MG63 (cell line): ENCODE measurements around the gene BCL3. TPM values are rescaled to one million over a fixed set of nuclear protein-coding genes. Genes with fewer than 3 reads are reported as not detected.
A peak's percentile ranks its signal among the peaks of the same experiment; 100 is the strongest.

Experiments used
- DNase-seq: peaks from one replicate; pipeline ENCODE4 v3.0.0-alpha.2; 2020
- H3K27me3 ChIP-seq: fragments of 250-450 bp; sonication (Bioruptor Pico); 2 replicates; pipeline ENCODE4 v1.5.1; 2020; ENCODE audit warnings: mild to moderate bottlenecking, moderate library complexity
- H3K36me3 ChIP-seq: fragments of 250-450 bp; sonication (Bioruptor Pico); 2 replicates; pipeline ENCODE4 v1.5.1; 2020; ENCODE audit warnings: mild to moderate bottlenecking, moderate library complexity
- H3K4me3 ChIP-seq: fragments of 250-450 bp; sonication (Bioruptor Pico); 2 replicates; pipeline ENCODE4 v1.5.1; 2020; ENCODE audit warnings: mild to moderate bottlenecking, moderate library complexity
- H3K9me3 ChIP-seq: fragments of 250-450 bp; sonication (Bioruptor Pico); 2 replicates; pipeline ENCODE4 v1.5.1; 2020; ENCODE audit warnings: mild to moderate bottlenecking, moderate library complexity
- total RNA-seq: library from RNA; depleted of rRNA; stranded (reverse); fragments of >200 nt; shearing (Covaris generic); gene quantifications from 2 replicates; pipeline ENCODE4 v1.2.3, GENCODE V29; 2014; ENCODE audit warnings: low replicate concordance

The BCL3 gene
- total RNA-seq, 1 experiment from 2014 or later, result 3.6 TPM

GRCh38 chr19:44788971-44789370 is 40.5 kb downstream of the BCL3 start:
- no peak for DNase-seq
- H3K36me3 ChIP-seq, result no peaks in the 10 kb centered on the region
- H3K27me3 ChIP-seq, result no peaks in the 10 kb centered on the region

GRCh38 chr19:44789943-44790483 is 41.5 kb downstream of the BCL3 start:
- DNase-seq, result peak; percentile 24

More at GRCh38 chr19:44788971-44789370, 40.5 kb downstream of the BCL3 start:
- Histone ChIP-seq H3K4me3 (no peak overlapping the region), H3K9me3 (no peaks in the 10 kb centered on the region)

GRCh38 chr19:44792281-44792680 is 43.8 kb downstream of the BCL3 start:
- Histone ChIP-seq H3K4me3 (no peak overlapping the region), H3K36me3 (no peaks in the 10 kb centered on the region), H3K9me3 (no peaks in the 10 kb centered on the region), H3K27me3 (no peaks in the 10 kb centered on the region)
- DNase-seq, result no peak

More at GRCh38 chr19:44789943-44790483, 41.5 kb downstream of the BCL3 start:
- Histone ChIP-seq H3K36me3 (no peaks in the 10 kb centered on the region), H3K27me3 (no peaks in the 10 kb centered on the region), H3K4me3 (no peak overlapping the region), H3K9me3 (no peaks in the 10 kb centered on the region)

GRCh38 chr19:44794610-44795009 is 46.1 kb downstream of the BCL3 start:
- no peak for DNase-seq

GRCh38 chr19:44795398-44795987 is 47.0 kb downstream of the BCL3 start:
- DNase-seq, result no peak
- Histone ChIP-seq H3K36me3 (no peaks in the 10 kb centered on the region), H3K27me3 (no peaks in the 10 kb centered on the region), H3K9me3 (no peaks in the 10 kb centered on the region), H3K4me3 (no peak overlapping the region)

More at GRCh38 chr19:44794610-44795009, 46.1 kb downstream of the BCL3 start:
- Histone ChIP-seq H3K9me3 (no peaks in the 10 kb centered on the region), H3K4me3 (no peak overlapping the region), H3K36me3 (no peaks in the 10 kb centered on the region), H3K27me3 (no peaks in the 10 kb centered on the region)

DNA sequence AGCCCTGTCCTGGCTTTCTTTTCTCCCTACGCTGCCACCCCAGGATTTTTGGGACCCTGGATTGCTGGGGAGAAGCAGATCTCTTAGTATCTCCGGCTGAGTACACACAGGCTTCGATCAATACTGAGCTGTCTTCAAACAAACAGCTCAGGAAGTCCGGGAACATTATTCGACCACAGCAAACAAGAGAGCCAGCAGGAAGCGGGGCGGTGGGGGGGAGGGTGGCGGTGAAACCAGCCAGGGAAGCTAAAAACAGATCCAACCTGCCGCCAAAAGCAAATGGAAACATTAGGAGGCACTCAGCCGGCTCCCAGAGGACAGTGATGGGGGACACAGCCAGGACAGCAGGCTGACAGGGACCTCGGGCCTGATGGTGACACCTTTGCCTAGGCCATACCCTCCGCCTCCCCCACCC is 48.2 kb downstream of the BCL3 start:
- Histone ChIP-seq H3K4me3 (no peak overlapping the region), H3K27me3 (no peaks in the 10 kb centered on the region), H3K36me3 (no peaks in the 10 kb centered on the region), H3K9me3 (no peaks in the 10 kb centered on the region)
- DNase-seq, result peak; percentile 40

DNA sequence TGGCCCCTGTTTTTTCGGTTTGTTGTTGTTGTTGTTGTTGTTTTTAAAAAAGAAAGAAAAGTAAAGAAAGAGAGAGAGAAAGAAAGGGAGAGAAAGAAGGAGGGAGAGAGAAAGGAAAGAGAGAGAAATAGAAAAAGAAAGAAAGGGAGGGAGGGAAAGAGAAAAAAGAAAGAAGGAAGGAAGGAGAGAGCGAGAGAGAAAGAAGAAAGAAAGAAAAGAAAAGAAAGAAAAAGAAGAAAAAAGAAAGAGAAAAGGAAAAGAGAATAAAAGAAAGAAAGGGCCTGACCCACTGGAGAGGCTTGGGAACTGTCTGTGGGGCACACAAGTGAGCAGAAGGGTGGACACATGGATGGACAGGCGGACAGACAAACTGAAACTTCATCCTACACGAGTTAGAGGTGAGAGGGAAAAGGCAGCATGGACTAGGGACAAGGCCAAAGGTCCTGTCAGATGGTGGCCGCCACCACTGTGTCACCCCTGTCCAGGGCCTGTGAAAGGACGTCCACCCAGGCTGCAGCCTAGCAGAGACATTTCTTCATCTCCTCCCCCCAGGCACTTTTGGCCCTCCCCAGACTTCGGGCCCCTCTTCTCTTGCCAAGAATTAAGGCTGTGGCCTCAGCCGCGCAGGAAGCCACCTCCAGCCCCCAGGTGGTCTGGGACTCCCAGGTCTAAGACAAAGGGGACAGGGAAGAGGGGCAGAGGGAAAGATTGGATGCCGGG is 51.3 kb downstream of the BCL3 start:
- no peak for DNase-seq
- no peaks in the 10 kb centered on the region for H3K27me3 ChIP-seq
- no peaks in the 10 kb centered on the region for H3K36me3 ChIP-seq
- H3K4me3 ChIP-seq, result no peak overlapping the region
- peaks cover 4% of the 10 kb centered on the region for H3K9me3 ChIP-seq

- no peaks in the 10 kb centered on the region for H3K36me3 ChIP-seq
- peak; percentile 80 for DNase-seq
- no peak overlapping the region for H3K4me3 ChIP-seq
- H3K9me3 ChIP-seq, result peaks cover 4% of the 10 kb centered on the region
- H3K27me3 ChIP-seq, result no peaks in the 10 kb centered on the region
These were observed 52.0 kb downstream of the BCL3 start for GRCh38 chr19:44800461-44800860.

- no peak for DNase-seq
- Histone ChIP-seq H3K9me3 (peaks cover 4% of the 10 kb centered on the region), H3K36me3 (no peaks in the 10 kb centered on the region), H3K27me3 (no peaks in the 10 kb centered on the region; the same call in 1 of the 2 replicates), H3K4me3 (no peak overlapping the region)
These were observed 55.2 kb downstream of the BCL3 start for GRCh38 chr19:44803442-44804428.

DNA sequence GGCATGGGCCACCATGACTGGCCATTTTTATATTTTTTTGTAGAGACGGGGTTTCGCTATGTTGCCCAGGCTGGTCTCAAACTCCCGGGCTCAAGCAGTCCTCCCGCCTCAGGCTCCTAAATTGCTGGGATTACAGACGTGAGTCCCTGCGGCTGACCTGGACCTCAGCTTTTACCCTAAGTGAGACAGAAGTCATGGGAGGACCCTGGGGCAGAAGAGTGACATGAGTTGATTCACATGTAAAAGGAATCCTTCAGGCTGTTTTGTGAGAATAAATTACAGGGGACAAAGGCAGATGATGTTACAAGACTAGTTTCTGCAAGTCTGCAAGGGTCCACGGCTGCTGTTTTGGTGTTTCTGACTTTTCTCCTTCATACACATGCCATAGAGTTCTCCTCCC is 57.8 kb downstream of the BCL3 start:
- DNase-seq, result no peak
- Histone ChIP-seq H3K27me3 (no peaks in the 10 kb centered on the region; the same call in 1 of the 2 replicates), H3K4me3 (no peak overlapping the region), H3K36me3 (no peaks in the 10 kb centered on the region), H3K9me3 (peaks cover 4% of the 10 kb centered on the region)

GRCh38 chr19:44807162-44807561 is 58.7 kb downstream of the BCL3 start:
- Histone ChIP-seq H3K9me3 (peaks cover 4% of the 10 kb centered on the region), H3K36me3 (no peaks in the 10 kb centered on the region), H3K27me3 (no peaks in the 10 kb centered on the region; the same call in 1 of the 2 replicates), H3K4me3 (no peak overlapping the region)
- no peak for DNase-seq

- no peaks in the 10 kb centered on the region for H3K36me3 ChIP-seq
- no peaks in the 10 kb centered on the region; the same call in 1 of the 2 replicates for H3K27me3 ChIP-seq
- H3K9me3 ChIP-seq, result peaks cover 4% of the 10 kb centered on the region
- no peak overlapping the region for H3K4me3 ChIP-seq
- DNase-seq, result peak; percentile 61
These were observed 59.3 kb downstream of the BCL3 start for GRCh38 chr19:44807652-44808462.

GRCh38 chr19:44808463-44809371 is 60.2 kb downstream of the BCL3 start, which contains the start of gene BCAM:
Gene BCAM (plus strand): TSS chr19:44809103. CDS start chr19:44809125, 22 bp downstream.
- DNase-seq, result peak; percentile 70
- peak within 1 kb of the TSS; percentile 48 for H3K4me3 ChIP-seq
- H3K9me3 ChIP-seq, result peaks cover 4% of the 10 kb centered on the region

More at GRCh38 chr19:44808463-44809371, 60.2 kb downstream of the BCL3 start, which contains the start of gene BCAM:
- Histone ChIP-seq H3K36me3 (no peaks in the 10 kb centered on the region; the same call in 1 of the 2 replicates), H3K27me3 (no peaks in the 10 kb centered on the region; the same call in 1 of the 2 replicates)
